Measurements from ENCODE around the gene AGAP1. TPM values are rescaled to one million over a fixed set of nuclear protein-coding genes. Genes with fewer than 3 reads are reported as not detected.
A peak's percentile ranks its signal among the peaks of the same experiment; 100 is the strongest.

AGAP1 gene
- polyA plus RNA-seq, 1 experiment: 12.4 TPM

DNA sequence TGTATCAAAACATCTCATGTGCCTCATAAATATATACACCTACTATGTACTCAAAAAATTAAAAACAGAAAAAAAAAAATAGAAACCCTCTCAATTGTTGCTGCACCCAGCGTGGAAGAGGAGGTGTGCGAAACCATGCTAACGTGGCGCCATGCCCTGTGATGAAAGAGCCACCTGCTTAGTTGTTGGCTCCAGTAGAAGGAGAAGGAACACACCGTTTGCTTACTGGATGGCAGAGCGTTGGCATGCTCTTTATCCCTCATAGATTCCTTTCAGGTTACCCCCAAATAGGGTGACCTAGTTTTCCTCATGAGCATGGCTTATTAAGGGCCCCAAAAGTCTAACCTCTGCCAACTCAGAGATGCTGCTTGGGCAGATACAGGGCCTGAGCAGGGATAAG is 332.1 kb downstream of the AGAP1 start:
- CTCF ChIA-PET: no interaction called here

DNA sequence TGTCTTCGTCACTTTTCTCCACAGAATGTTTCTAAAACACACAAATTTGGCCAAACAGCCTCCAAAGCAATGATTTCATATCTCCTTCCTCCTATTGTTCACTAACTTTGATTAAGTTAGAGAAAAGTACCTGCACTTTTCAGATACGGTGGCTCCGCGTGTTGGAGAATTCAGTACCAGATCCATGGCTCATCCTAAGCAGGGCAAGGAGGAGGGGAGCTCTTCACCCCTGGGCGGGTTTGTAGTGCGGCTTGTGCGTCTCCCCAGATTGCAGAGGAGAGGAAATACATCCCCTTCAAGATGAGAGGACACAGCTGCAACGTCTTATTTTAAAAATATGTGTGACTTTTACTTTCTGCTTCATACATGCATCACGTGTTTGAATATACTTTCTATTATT is 333.0 kb downstream of the AGAP1 start:
- no peak overlapping the region for H3K4me3 ChIP-seq (ENCODE audit: low read depth, low read length)
- DNase-seq (ENCODE audit: low read depth, low spot score): no peak
- no peaks in the 10 kb centered on the region for H3K9me3 ChIP-seq (ENCODE audit: control insufficient read depth, insufficient read depth, low read length)
- POLR2A ChIA-PET: no interaction called here
- H3K27me3 ChIP-seq (ENCODE audit: control insufficient read depth, insufficient read depth, low read length): no peaks in the 10 kb centered on the region
- TF ChIP-seq, protein P1, sequence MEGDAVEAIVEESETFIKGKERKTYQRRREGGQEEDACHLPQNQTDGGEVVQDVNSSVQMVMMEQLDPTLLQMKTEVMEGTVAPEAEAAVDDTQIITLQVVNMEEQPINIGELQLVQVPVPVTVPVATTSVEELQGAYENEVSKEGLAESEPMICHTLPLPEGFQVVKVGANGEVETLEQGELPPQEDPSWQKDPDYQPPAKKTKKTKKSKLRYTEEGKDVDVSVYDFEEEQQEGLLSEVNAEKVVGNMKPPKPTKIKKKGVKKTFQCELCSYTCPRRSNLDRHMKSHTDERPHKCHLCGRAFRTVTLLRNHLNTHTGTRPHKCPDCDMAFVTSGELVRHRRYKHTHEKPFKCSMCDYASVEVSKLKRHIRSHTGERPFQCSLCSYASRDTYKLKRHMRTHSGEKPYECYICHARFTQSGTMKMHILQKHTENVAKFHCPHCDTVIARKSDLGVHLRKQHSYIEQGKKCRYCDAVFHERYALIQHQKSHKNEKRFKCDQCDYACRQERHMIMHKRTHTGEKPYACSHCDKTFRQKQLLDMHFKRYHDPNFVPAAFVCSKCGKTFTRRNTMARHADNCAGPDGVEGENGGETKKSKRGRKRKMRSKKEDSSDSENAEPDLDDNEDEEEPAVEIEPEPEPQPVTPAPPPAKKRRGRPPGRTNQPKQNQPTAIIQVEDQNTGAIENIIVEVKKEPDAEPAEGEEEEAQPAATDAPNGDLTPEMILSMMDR (IDR thresholded peaks at IDR 0.05; ENCODE audit: low read depth, low read length): no peak
- CTCF ChIA-PET: interaction anchor here (0.9 kb wide), 1 partner anchor 48 kb away, joined by 3 read pairs; no protein-coding TSS in a partner anchor
- no peak overlapping the region for H3K27ac ChIP-seq (ENCODE audit: low read depth, low read length)

More for the DNA sequence above, 332.1 kb downstream of the AGAP1 start:
- POLR2A ChIA-PET: no interaction called here
- no peak for DNase-seq (ENCODE audit: low read depth, low spot score)
- Histone ChIP-seq H3K27me3 (ENCODE audit: control insufficient read depth, insufficient read depth, low read length) (no peaks in the 10 kb centered on the region), H3K4me3 (ENCODE audit: low read depth, low read length) (no peak overlapping the region), H3K9me3 (ENCODE audit: control insufficient read depth, insufficient read depth, low read length) (no peaks in the 10 kb centered on the region), H3K27ac (ENCODE audit: low read depth, low read length) (no peak overlapping the region)
- TF ChIP-seq, protein P1 (IDR thresholded peaks at IDR 0.05; ENCODE audit: low read depth, low read length): no peak

DNA sequence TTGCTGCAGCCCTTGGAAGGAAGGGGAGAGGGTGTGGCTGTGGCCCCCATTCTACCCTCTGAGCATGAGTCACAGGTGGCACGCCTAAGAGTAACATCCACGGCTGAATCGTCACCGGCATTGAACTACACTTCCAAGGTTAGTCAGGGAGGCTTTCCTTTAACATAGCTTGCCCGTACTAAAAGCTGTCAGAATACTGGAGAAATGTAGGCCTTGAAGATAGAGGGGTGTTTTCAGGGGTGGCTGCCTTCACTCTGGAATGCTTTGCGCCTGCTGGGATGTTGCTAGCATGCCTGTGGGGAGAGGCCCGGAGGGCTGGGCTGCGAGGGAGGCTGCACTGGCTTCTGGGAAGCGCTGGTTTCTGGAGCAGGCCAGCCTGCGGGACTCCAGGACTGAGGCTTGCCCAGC is 333.7 kb downstream of the AGAP1 start:
- ChIA-PET POLR2A (interaction anchor here (1.0 kb wide), 1 partner anchor 79 kb away, joined by 3 read pairs; no protein-coding TSS in a partner anchor), CTCF (interaction anchor here (0.9 kb wide), 1 partner anchor 49 kb away, joined by 3 read pairs; no protein-coding TSS in a partner anchor)
- peak overlapping the region; percentile 52 for H3K27ac ChIP-seq (ENCODE audit: low read depth, low read length)
- DNase-seq (ENCODE audit: low read depth, low spot score): peak; percentile 24
- H3K4me3 ChIP-seq (ENCODE audit: low read depth, low read length): no peak overlapping the region
- no peaks in the 10 kb centered on the region for H3K9me3 ChIP-seq (ENCODE audit: control insufficient read depth, insufficient read depth, low read length)
- H3K27me3 ChIP-seq (ENCODE audit: control insufficient read depth, insufficient read depth, low read length): no peaks in the 10 kb centered on the region
- TF ChIP-seq, protein P1 (IDR thresholded peaks at IDR 0.05; ENCODE audit: low read depth, low read length): no peak

DNA sequence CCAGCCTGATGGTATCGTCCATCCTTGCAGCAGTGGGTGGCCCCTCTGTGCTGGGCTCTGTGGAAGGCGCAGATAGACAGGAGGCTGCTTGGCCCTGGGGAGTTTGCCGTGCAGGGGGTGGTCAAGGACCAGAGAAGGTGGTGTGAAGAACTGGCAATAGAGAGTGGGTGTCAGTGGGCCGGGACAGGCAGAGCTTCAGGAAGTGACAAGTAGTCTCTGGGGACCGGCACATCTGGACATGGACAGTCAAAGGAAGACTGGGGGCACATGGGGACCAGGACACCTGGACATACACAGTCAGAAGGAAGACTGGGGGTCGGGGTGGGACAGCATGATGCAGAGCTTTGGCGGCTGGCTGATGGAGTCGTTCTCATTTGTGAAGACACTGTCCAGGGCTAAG is 335.9 kb downstream of the AGAP1 start:
- TF ChIP-seq, protein P1 (IDR thresholded peaks at IDR 0.05; ENCODE audit: low read depth, low read length): no peak
- H3K9me3 ChIP-seq (ENCODE audit: control insufficient read depth, insufficient read depth, low read length): no peaks in the 10 kb centered on the region; the same call in 1 of the 2 replicates
- H3K27me3 ChIP-seq (ENCODE audit: control insufficient read depth, insufficient read depth, low read length): no peaks in the 10 kb centered on the region
- CTCF ChIA-PET: interaction anchor here (0.9 kb wide), 1 partner anchor 349 kb away, joined by 4 read pairs; no protein-coding TSS in a partner anchor
- no peak overlapping the region for H3K27ac ChIP-seq (ENCODE audit: low read depth, low read length)
- no peak for DNase-seq (ENCODE audit: low read depth, low spot score)
- no peak overlapping the region for H3K4me3 ChIP-seq (ENCODE audit: low read depth, low read length)
- POLR2A ChIA-PET: no interaction called here

DNA sequence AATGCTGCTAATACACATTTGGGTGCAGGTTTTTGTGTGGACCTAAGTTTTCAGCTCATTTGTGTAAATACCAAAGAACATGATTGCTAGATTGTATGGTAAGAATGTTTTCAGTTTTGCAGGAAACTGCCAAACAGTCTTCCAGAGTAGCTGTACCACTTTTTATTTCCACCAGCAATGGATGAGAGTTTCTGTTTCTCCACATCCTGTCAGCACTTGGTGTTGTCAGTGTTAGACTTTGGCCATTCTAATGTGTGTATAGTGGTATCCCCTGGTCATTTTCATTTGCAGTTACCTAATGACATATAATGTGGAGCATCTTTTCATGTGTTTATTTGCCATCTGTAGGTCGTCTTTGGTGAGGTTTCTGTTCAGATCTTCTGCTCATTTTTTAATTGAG is 337.9 kb downstream of the AGAP1 start:
- Histone ChIP-seq H3K27me3 (ENCODE audit: control insufficient read depth, insufficient read depth, low read length) (no peaks in the 10 kb centered on the region), H3K9me3 (ENCODE audit: control insufficient read depth, insufficient read depth, low read length) (no peaks in the 10 kb centered on the region; the same call in 1 of the 2 replicates), H3K27ac (ENCODE audit: low read depth, low read length) (no peak overlapping the region), H3K4me3 (ENCODE audit: low read depth, low read length) (no peak overlapping the region)
- CTCF ChIA-PET: interaction anchor here (0.7 to 1.1 kb wide), 2 partner anchors 349 to 393 kb away, joined by 3 read pairs; no protein-coding TSS in a partner anchor
- no peak for DNase-seq (ENCODE audit: low read depth, low spot score)
- POLR2A ChIA-PET: interaction anchor here (0.6 kb wide), 1 partner anchor 213 kb away, joined by 3 read pairs; no protein-coding TSS in a partner anchor
- TF ChIP-seq, protein P1 (IDR thresholded peaks at IDR 0.05; ENCODE audit: low read depth, low read length): no peak

Data from AG04450 (cell line).